Activated CD4-positive, alpha-beta T cell treated with anti-CD3 and anti-CD28 coated beads, Interleukin-2, amount 50 U/mL, for 48 hours (primary cell): ENCODE data around the gene DISP3.

Source experiments
- DNase-seq, 2 experiments: peaks; one replicate each; pipeline ENCODE4 v3.0.0-alpha.2; 2020

DISP3 gene

DNA sequence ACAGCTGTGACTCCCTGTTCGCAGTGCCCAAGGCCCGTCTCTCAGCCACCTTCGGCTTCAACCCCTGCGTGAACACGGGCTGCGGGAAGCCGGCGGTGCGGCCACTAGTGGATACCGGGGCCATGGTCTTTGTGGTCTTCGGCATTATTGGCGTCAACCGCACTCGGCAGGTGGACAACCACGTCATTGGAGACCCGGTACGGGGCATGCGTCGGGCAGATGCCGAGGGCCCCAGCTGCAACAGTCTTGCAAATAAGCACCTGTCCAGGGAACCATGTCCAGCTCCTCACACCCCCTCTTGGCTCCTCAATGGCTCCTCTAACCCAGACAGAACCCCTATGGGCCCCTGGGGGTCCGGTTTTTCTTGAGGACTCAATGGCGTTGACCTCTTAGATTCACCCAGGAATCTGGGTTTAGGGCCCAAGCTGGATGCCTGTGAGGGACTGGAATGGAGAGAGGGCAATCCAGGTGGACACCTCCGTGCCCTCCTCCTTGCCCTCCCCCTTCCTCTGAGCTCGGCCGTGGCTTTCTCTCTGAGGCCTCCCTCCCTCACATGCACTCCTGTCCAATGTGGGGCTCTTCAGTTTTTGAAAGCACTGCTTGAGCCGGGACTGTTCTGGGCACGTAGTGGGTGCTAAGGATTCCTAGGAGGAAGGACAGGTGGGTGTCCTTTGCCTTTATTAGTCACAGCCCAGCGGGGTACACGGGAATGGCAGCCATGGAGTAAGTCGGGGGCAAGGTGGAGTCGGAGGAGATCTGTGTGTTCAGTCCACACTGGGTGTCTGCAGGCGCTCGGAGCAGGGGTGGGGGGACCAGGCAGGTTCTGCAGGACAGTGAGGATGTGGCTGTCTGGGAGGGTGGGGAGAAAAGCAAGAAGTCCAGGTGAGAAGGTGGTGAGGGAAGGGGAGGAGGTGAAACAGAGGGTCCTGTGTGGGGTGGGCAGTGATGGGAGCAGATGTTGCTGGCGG lies 51.1 kb downstream of the DISP3 start:
- DNase-seq: no peak

GRCh38 chr1:11530731-11531311 lies 51.9 kb downstream of the DISP3 start:
- no peak for DNase-seq

- DNase-seq: no peak
These were observed 52.4 kb downstream of the DISP3 start for GRCh38 chr1:11531314-11531870.

DNA sequence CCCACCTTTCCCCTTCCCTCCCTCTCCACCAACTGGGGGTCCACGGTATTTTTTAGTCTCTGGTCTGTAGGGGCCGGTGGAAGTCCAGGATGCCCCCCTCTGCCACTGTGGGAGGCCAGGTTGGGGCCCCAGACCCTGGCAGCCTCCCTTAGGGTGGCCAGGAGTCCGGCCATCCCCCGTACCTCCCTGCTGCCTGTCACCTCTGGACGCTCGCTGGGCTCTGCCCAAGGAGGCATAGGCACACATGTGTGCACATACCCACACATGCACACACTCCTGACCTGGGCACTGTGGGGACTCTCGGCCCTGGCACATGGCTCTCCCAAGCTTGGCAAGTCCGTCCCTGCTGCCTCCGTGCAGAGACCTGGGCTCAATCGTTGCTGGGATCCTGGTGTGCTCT lies 53.0 kb downstream of the DISP3 start:
- DNase-seq: no peak

GRCh38 chr1:11533790-11534787 lies 55.1 kb downstream of the DISP3 start:
- DNase-seq: no peak

- no peak for DNase-seq
These were observed 55.9 kb downstream of the DISP3 start for GRCh38 chr1:11534846-11535245.

- no peak for DNase-seq
These were observed 56.4 kb downstream of the DISP3 start for GRCh38 chr1:11535316-11535715.

DNA sequence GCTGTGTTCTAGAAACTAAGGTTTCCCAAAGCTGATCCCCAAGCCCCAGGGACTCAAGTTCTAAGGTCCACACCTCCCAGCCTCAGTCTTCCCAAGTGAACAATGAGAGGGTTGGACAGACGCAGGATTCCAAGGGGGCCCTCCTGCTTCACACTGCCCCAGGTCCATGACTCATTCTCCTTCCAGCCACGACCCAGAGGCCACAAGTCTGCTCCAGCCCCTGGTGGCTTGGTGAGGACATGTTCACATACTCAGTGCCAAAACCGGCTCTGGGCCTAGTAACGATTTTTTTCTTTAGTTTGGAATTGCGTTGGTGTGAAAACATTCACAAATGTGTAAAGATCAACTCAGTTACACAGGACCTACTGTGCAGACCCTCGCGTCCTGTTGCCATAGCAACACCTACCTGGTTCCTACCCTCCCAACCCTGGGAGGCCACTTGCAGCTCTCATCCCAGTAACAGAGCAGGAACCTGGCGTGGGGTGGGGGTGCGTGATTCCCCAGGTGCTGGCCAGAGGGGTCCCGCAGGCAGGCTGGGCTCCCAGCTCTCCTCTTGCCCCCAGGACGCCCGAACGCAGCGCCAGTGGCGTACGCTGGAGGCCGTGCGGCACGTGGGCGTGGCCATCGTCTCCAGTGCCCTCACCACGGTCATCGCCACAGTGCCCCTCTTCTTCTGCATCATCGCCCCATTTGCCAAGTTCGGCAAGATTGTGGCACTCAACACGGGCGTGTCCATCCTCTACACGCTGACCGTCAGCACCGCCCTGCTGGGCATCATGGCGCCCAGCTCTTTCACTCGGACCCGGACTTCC lies 57.0 kb downstream of the DISP3 start:
- no peak for DNase-seq

- no peak for DNase-seq
These were observed 57.8 kb downstream of the DISP3 start for GRCh38 chr1:11536573-11537379.

- no peak for DNase-seq
These were observed 58.4 kb downstream of the DISP3 start for GRCh38 chr1:11537380-11537764.

- no peak for DNase-seq
These were observed 59.1 kb downstream of the DISP3 start for GRCh38 chr1:11537854-11538591.

GRCh38 chr1:11538886-11539285 lies 59.9 kb downstream of the DISP3 start:
- no peak for DNase-seq

DNA sequence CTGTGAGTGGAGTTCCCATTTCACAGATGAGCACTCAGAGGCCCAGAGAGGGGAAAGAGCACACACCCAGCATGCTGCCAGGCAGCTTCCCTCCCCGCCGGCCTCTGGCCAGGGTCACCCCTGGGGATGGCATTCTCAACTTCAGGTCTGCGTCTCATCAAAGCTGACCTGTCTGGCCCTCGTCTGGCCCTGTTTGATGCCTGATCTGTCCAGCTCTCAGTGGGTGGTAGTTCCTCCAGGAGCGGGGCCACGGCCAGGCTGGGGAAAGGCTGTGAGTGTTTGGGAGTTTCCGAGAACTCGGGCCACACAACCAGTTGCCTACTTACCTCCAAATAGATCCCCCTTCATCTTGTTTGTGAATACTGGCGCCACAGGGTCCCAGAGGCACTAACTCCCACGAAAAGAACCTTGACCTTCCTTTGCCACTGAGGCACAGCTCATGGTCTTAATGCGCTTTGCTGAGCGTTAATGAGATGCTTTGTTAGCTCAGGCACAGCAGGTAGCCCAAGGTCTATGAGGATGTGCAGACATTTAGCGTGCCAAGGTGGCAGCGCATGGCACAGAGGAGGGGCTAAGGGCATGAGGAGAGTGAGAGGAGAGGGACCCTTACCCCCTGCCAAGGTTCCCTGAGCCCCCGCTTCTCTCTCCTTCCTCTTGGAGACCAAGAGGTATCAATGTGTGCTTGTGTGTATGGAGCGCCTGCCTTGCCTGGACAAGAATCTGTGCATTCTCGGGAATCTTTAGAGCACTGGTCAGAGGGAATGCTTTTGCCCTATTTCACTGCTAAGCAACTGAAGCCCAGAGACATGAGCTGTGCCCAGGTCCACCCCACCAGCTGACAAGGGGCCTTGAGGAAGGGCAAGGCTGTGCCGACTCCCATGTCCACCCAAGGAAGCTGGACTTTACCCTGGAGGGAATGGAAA lies 61.2 kb downstream of the DISP3 start:
- DNase-seq: no peak

GRCh38 chr1:11540773-11541160 lies 61.8 kb downstream of the DISP3 start:
- DNase-seq: no peak

GRCh38 chr1:11541236-11541635 lies 62.3 kb downstream of the DISP3 start:
- DNase-seq: no peak

- DNase-seq: no peak
These were observed 63.0 kb downstream of the DISP3 start for GRCh38 chr1:11541956-11542355.

GRCh38 chr1:11543392-11543791 lies 64.4 kb downstream of the DISP3 start:
- DNase-seq: no peak

- no peak for DNase-seq
These were observed 64.8 kb downstream of the DISP3 start for GRCh38 chr1:11543796-11544195.

DNA sequence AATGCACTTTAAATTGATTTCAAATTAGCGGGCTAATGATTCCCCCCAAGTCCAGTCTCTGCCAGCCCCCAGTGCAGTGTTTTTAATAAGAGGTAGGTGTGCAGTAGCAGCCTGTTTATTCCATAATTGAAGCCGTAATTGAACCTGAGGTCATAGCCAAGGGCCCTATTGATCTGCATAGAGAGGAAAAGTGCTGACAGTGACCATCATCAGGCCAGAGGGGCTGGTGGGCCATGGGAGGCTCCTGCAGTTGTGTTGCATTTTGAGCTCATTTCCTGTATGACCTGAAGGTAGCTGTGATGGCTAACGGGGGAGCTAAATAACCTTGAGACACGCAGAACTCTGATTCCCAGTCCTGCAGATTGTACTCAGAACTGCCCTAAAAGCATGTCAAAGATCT lies 67.5 kb downstream of the DISP3 start:
- DNase-seq: no peak
